IMR-90 (cell line): ENCODE data around the gene CEP128.

Source experiments
- CEBPB ChIP-seq: IDR thresholded peaks from 2 replicates; pipeline ENCODE4 v1.6.1; 2012; ENCODE audit warnings: low read depth, low read length, improper control_type of control experiment
- CTCF ChIP-seq: conservative IDR thresholded peaks from 2 replicates; pipeline ENCODE4 v1.5.1; 2012; ENCODE audit warnings: mild to moderate bottlenecking, low read depth, low read length, improper control_type of control experiment
- MAFK ChIP-seq: IDR thresholded peaks from 2 replicates; pipeline ENCODE4 v1.6.1; 2012; ENCODE audit warnings: low read depth, low read length, improper control_type of control experiment
- MXI1 ChIP-seq: IDR thresholded peaks from 2 replicates; pipeline ENCODE4 v1.6.1; 2012; ENCODE audit warnings: low read depth, mild to moderate bottlenecking, low read length, moderate library complexity, borderline replicate concordance
- POLR2A ChIP-seq: IDR thresholded peaks from 2 replicates; pipeline ENCODE4 v1.6.1; 2012; ENCODE audit warnings: mild to moderate bottlenecking, low read depth, low read length

DNA sequence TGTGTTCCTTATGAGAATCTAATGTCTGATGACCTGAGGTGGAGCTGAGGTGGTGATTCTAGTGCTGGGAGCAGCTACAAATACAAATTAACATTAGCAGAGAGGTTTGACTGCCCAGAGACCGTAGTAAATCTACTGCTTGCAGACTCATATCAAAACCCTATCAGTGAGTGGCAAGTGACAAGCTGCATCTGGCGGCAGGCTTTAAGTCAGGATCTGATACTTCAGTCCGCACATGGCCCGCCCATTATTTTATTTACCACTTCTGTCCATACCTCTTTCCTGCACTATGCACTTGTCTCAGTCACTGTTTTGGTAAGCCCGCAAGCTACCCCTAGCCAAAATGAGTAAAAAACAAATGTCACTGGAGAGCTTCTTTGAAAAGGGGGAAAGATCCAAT is 11.4 kb downstream of the CEP128 start:
- no peak for TF ChIP-seq CTCF
- TF ChIP-seq POLR2A, result no peak
- no peak for TF ChIP-seq MXI1
- TF ChIP-seq CEBPB, result no peak
- no peak for TF ChIP-seq MAFK
